HG03196 (cell line): Measurements from ENCODE around the gene MIF4GD.
A peak's percentile ranks its signal among the peaks of the same experiment; 100 is the strongest.
"Not testable (repeated sequence)": the region's sequence is repeated elsewhere in the genome, so short reads cannot be mapped to it uniquely, and the experiment has no call there.

Source experiments
- ATAC-seq: cut with Tn5 transposase; IDR thresholded peaks from one replicate; pipeline ENCODE4 v1.9.1; 2021; ENCODE audit not compliant: unreplicated experiment

MIF4GD gene

GRCh38 chr17:75261336-75262111 lies 9.5 kb downstream of the MIF4GD start, which contains the start of the genes GGA3 and MRPS7:
GGA3 (minus strand) TSS chr17:75261606; CDS start chr17:75261587, 19 bp downstream.
MRPS7 (plus strand) TSS chr17:75261879; CDS start chr17:75261901, 22 bp downstream.
- ATAC-seq = peak; percentile 90

GRCh38 chr17:75260641-75261335 lies 10.2 kb downstream of the MIF4GD start:
- ATAC-seq = peak; percentile 25

- not testable (repeated sequence) for ATAC-seq
Observed at GRCh38 chr17:75257228-75257627, 13.8 kb downstream of the MIF4GD start.

- not testable (repeated sequence) for ATAC-seq
Observed at GRCh38 chr17:75255954-75256698, 14.9 kb downstream of the MIF4GD start.

GRCh38 chr17:75252039-75252816 lies 18.8 kb downstream of the MIF4GD start:
- no peak for ATAC-seq

- ATAC-seq = peak; percentile 83
Observed at GRCh38 chr17:75250009-75250471, 21.0 kb downstream of the MIF4GD start.

- ATAC-seq = no peak
Observed at GRCh38 chr17:75249564-75249963, 21.5 kb downstream of the MIF4GD start.

GRCh38 chr17:75246404-75246803 lies 24.6 kb downstream of the MIF4GD start:
- ATAC-seq = no peak

- no peak for ATAC-seq
Observed at GRCh38 chr17:75245011-75245410, 26.0 kb downstream of the MIF4GD start.

GRCh38 chr17:75244133-75244866 lies 26.7 kb downstream of the MIF4GD start:
- ATAC-seq = no peak

GRCh38 chr17:75242461-75243042 lies 28.5 kb downstream of the MIF4GD start:
- no peak for ATAC-seq

- no peak for ATAC-seq
Observed at GRCh38 chr17:75241996-75242460, 29.0 kb downstream of the MIF4GD start.

- ATAC-seq = no peak
Observed at GRCh38 chr17:75241502-75241901, 29.5 kb downstream of the MIF4GD start.

GRCh38 chr17:75241143-75241430 lies 29.9 kb downstream of the MIF4GD start:
- no peak for ATAC-seq

GRCh38 chr17:75240394-75241142 lies 30.5 kb downstream of the MIF4GD start:
- ATAC-seq = no peak

- no peak for ATAC-seq
Observed at GRCh38 chr17:75239778-75240393, 31.1 kb downstream of the MIF4GD start.

GRCh38 chr17:75239214-75239613 lies 31.8 kb downstream of the MIF4GD start:
- ATAC-seq = no peak

GRCh38 chr17:75238684-75239191 lies 32.3 kb downstream of the MIF4GD start:
- ATAC-seq = no peak
